Activated CD4-positive, alpha-beta T cell treated with anti-CD3 and anti-CD28 coated beads for 36 hours (primary cell): ENCODE measurements around the gene PSMD8. TPM values are rescaled to one million over a fixed set of nuclear protein-coding genes. Genes with fewer than 3 reads are reported as not detected.
"Not testable (repeated sequence)": the region's sequence is repeated elsewhere in the genome, so short reads cannot be mapped to it uniquely, and the experiment has no call there.

Experiments used
- ATAC-seq: fragments of 200-7000 bp; cut with Tn5 transposase; one replicate; pipeline ENCODE4 v1.10.0; 2021; ENCODE audit warnings: mild to moderate bottlenecking, moderate library complexity
- CTCF ChIA-PET: fragments of 350-600 bp; sonication (Branson Sonifier 250); formaldehyde crosslinking; loops from one replicate; lab custom pipeline; 2021; ENCODE audit warnings: antibody characterized with exemption; lab: Charles Lee
- POLR2A ChIA-PET: fragments of 350-600 bp; sonication (Branson Sonifier 250); formaldehyde crosslinking; loops from one replicate; lab custom pipeline; 2021; ENCODE audit warnings: antibody characterized with exemption, inconsistent platforms; lab: Charles Lee
- DNase-seq: peaks from one replicate; pipeline ENCODE4 v3.0.0-alpha.2; 2020
- H3K27ac Mint-ChIP-seq: one replicate; pipeline ENCODE4 v1.8.0; 2021; ENCODE audit warnings: mixed read lengths
- H3K27me3 Mint-ChIP-seq: one replicate; pipeline ENCODE4 v1.8.0; 2021; ENCODE audit warnings: mixed read lengths
- H3K36me3 Mint-ChIP-seq: one replicate; pipeline ENCODE4 v1.8.0; 2021; ENCODE audit warnings: low read depth, mixed read lengths
- H3K4me1 Mint-ChIP-seq: one replicate; pipeline ENCODE4 v1.8.0; 2021; ENCODE audit warnings: mixed read lengths
- H3K4me3 Mint-ChIP-seq: one replicate; pipeline ENCODE4 v1.8.0; 2021; ENCODE audit warnings: mild to moderate bottlenecking, moderate library complexity, mixed read lengths
- H3K9me3 Mint-ChIP-seq: one replicate; pipeline ENCODE4 v1.8.0; 2021; ENCODE audit warnings: low read depth, mixed read lengths
- intact Hi-C, 2 experiments: fragments of 100-400 bp; cut with DNase I in 1 of 2; cut with micrococcal nuclease in 1 of 2; formaldehyde crosslinking; loops; one replicate each; pipeline versions ENCODE4 v1.14.2 to v1.15.1; 2022 to 2024; cut with DNase I, micrococcal nuclease
- total RNA-seq, 2 experiments: library from RNA; stranded (reverse); gene quantifications; one replicate each; pipeline ENCODE4 v1.2.3, GENCODE V29; 2021

PSMD8 gene
- total RNA-seq, 2 experiments from 2014 or later = 219 to 275 TPM

GRCh38 chr19:38411041-38411712 lies 36.8 kb downstream of the PSMD8 start:
- H3K27ac Mint-ChIP-seq = no peak overlapping the region
- POLR2A ChIA-PET = no interaction called here

GRCh38 chr19:38411898-38412297 lies 37.5 kb downstream of the PSMD8 start:
- CTCF ChIA-PET = interaction anchor here (1.2 kb wide), 1 partner anchor 9 kb away, joined by 5 read pairs; the partner anchor contains the start of gene FAM98C
- DNase-seq, H3K36me3 Mint-ChIP-seq, ATAC-seq, H3K27me3 Mint-ChIP-seq, H3K9me3 Mint-ChIP-seq, H3K4me3 Mint-ChIP-seq, H3K27ac Mint-ChIP-seq, intact Hi-C loops, POLR2A ChIA-PET, H3K4me1 Mint-ChIP-seq: not testable (repeated sequence)

More at GRCh38 chr19:38411041-38411712, 36.8 kb downstream of the PSMD8 start:
- CTCF ChIA-PET = interaction anchor here (0.6 to 1.2 kb wide), 2 partner anchors 8 to 15 kb away, joined by 3 to 5 read pairs; partner anchors contain the start of genes FAM98C and RASGRP4
- Mint-ChIP-seq H3K9me3 (no peaks in the 10 kb centered on the region), H3K36me3 (peaks cover 9% of the 10 kb centered on the region), H3K4me3 (no peak overlapping the region), H3K4me1 (no peaks in the 10 kb centered on the region), H3K27me3 (no peaks in the 10 kb centered on the region)
- DNase-seq (no peak), ATAC-seq (no peak)
- intact Hi-C loops = no loop called here

GRCh38 chr19:38412491-38412890 lies 38.1 kb downstream of the PSMD8 start:
- H3K27me3 Mint-ChIP-seq = no peaks in the 10 kb centered on the region
- CTCF ChIA-PET = no interaction called here
- intact Hi-C loops = no loop called here
- POLR2A ChIA-PET = no interaction called here
- no peak overlapping the region for H3K27ac Mint-ChIP-seq
- H3K4me1 Mint-ChIP-seq = peaks cover 10% of the 10 kb centered on the region
- no peak overlapping the region for H3K4me3 Mint-ChIP-seq
- no peaks in the 10 kb centered on the region for H3K9me3 Mint-ChIP-seq
- ATAC-seq (no peak), DNase-seq (no peak)
- H3K36me3 Mint-ChIP-seq = peaks cover 6% of the 10 kb centered on the region

GRCh38 chr19:38412961-38413360 lies 38.6 kb downstream of the PSMD8 start:
- H3K9me3 Mint-ChIP-seq = no peaks in the 10 kb centered on the region
- intact Hi-C loops = no loop called here
- ATAC-seq = no peak
- H3K27me3 Mint-ChIP-seq = no peaks in the 10 kb centered on the region
- H3K4me3 Mint-ChIP-seq = no peak overlapping the region
- H3K27ac Mint-ChIP-seq = no peak overlapping the region
- ChIA-PET POLR2A (interaction anchor here (0.6 kb wide), 1 partner anchor 19 kb away, joined by 3 read pairs; no protein-coding TSS in a partner anchor), CTCF (interaction anchor here (0.7 to 1.0 kb wide), 2 partner anchors 9 to 15 kb away, joined by 3 read pairs; no protein-coding TSS in a partner anchor)
- peaks cover 4% of the 10 kb centered on the region for H3K36me3 Mint-ChIP-seq
- peaks cover 15% of the 10 kb centered on the region for H3K4me1 Mint-ChIP-seq
- no peak for DNase-seq

- DNase-seq (no peak), ATAC-seq (no peak)
- Mint-ChIP-seq H3K36me3 (peaks cover 2% of the 10 kb centered on the region), H3K4me3 (no peak overlapping the region), H3K4me1 (peaks cover 19% of the 10 kb centered on the region), H3K27ac (no peak overlapping the region), H3K27me3 (no peaks in the 10 kb centered on the region), H3K9me3 (no peaks in the 10 kb centered on the region)
- intact Hi-C loops = no loop called here
- CTCF ChIA-PET = interaction anchor here (0.7 to 1.0 kb wide), 2 partner anchors 9 to 14 kb away, joined by 3 read pairs; no protein-coding TSS in a partner anchor
- POLR2A ChIA-PET = interaction anchor here (0.6 kb wide), 1 partner anchor 19 kb away, joined by 3 read pairs; no protein-coding TSS in a partner anchor
These were observed 39.0 kb downstream of the PSMD8 start for GRCh38 chr19:38413416-38413815.

GRCh38 chr19:38417146-38417543 lies 42.8 kb downstream of the PSMD8 start:
- H3K27me3 Mint-ChIP-seq = no peaks in the 10 kb centered on the region
- ATAC-seq = no peak
- POLR2A ChIA-PET = interaction anchor here (0.6 kb wide), 1 partner anchor 9 kb away, joined by 3 read pairs; no protein-coding TSS in a partner anchor
- H3K4me3 Mint-ChIP-seq = peak overlapping the region; percentile 75
- peak overlapping the region; percentile 23 for H3K27ac Mint-ChIP-seq
- DNase-seq = no peak
- peaks cover 26% of the 10 kb centered on the region for H3K4me1 Mint-ChIP-seq
- CTCF ChIA-PET = interaction anchor here (1.9 kb wide), 1 partner anchor 14 kb away, joined by 7 read pairs; the partner anchor contains the start of gene FAM98C
- H3K9me3 Mint-ChIP-seq = no peaks in the 10 kb centered on the region
- intact Hi-C loops = loop anchor here in 1 of 2 experiments (5.0 kb wide), 1 partner anchor 200 kb away; the partner anchor contains the start of genes EIF3K and MAP4K1
- no peaks in the 10 kb centered on the region for H3K36me3 Mint-ChIP-seq

GRCh38 chr19:38417544-38418506 lies 43.5 kb downstream of the PSMD8 start:
- peak; percentile 93 for ATAC-seq
- ChIA-PET POLR2A (interaction anchor here (0.6 kb wide), 1 partner anchor 9 kb away, joined by 3 read pairs; no protein-coding TSS in a partner anchor), CTCF (interaction anchor here (0.7 to 1.9 kb wide), 2 partner anchors 15 to 1075 kb away, joined by 3 to 7 read pairs; partner anchors contain the start of gene FAM98C)

GRCh38 chr19:38420935-38421334 lies 46.6 kb downstream of the PSMD8 start:
- ATAC-seq = no peak
- H3K36me3 Mint-ChIP-seq = no peaks in the 10 kb centered on the region
- POLR2A ChIA-PET = no interaction called here
- H3K4me3 Mint-ChIP-seq = no peak overlapping the region
- intact Hi-C loops = no loop called here
- no peak overlapping the region for H3K27ac Mint-ChIP-seq
- CTCF ChIA-PET = no interaction called here
- no peaks in the 10 kb centered on the region for H3K27me3 Mint-ChIP-seq
- no peaks in the 10 kb centered on the region for H3K9me3 Mint-ChIP-seq
- H3K4me1 Mint-ChIP-seq = peaks cover 29% of the 10 kb centered on the region
- DNase-seq = no peak

More at GRCh38 chr19:38417544-38418506, 43.5 kb downstream of the PSMD8 start:
- Mint-ChIP-seq H3K27ac (peak overlapping the region; percentile 23), H3K4me3 (peak overlapping the region; percentile 75), H3K27me3 (no peaks in the 10 kb centered on the region), H3K9me3 (no peaks in the 10 kb centered on the region), H3K4me1 (peaks cover 26% of the 10 kb centered on the region), H3K36me3 (no peaks in the 10 kb centered on the region)
- intact Hi-C loops = loop anchor here in 1 of 2 experiments (5.0 kb wide), 1 partner anchor 199 kb away; the partner anchor contains the start of genes EIF3K and MAP4K1
- peak; percentile 80 for DNase-seq

- ATAC-seq (no peak), DNase-seq (no peak)
- Mint-ChIP-seq H3K27ac (no peak overlapping the region), H3K4me1 (peaks cover 33% of the 10 kb centered on the region), H3K9me3 (no peaks in the 10 kb centered on the region), H3K4me3 (no peak overlapping the region), H3K36me3 (no peaks in the 10 kb centered on the region), H3K27me3 (no peaks in the 10 kb centered on the region)
- CTCF ChIA-PET = interaction anchor here (0.9 kb wide), 1 partner anchor 18 kb away, joined by 3 read pairs; no protein-coding TSS in a partner anchor
- intact Hi-C loops = no loop called here
- POLR2A ChIA-PET = no interaction called here
These were observed 47.5 kb downstream of the PSMD8 start for GRCh38 chr19:38421856-38422255.

- intact Hi-C loops = no loop called here
- Mint-ChIP-seq H3K9me3 (no peaks in the 10 kb centered on the region), H3K4me3 (no peak overlapping the region)
These were observed 48.1 kb downstream of the PSMD8 start for GRCh38 chr19:38422438-38422837.

More at GRCh38 chr19:38422438-38422837, 48.1 kb downstream of the PSMD8 start:
- no peak for ATAC-seq
- no peaks in the 10 kb centered on the region for H3K36me3 Mint-ChIP-seq
- peaks cover 32% of the 10 kb centered on the region for H3K4me1 Mint-ChIP-seq
- CTCF ChIA-PET = interaction anchor here (0.6 to 0.9 kb wide), 2 partner anchors 17 to 20 kb away, joined by 3 read pairs; partner anchors contain the start of gene FAM98C
- H3K27ac Mint-ChIP-seq = no peak overlapping the region
- POLR2A ChIA-PET = no interaction called here
- H3K27me3 Mint-ChIP-seq = no peaks in the 10 kb centered on the region
- no peak for DNase-seq
